ENCODE results near the gene LMAN2.
"Not testable (repeated sequence)": the region's sequence is repeated elsewhere in the genome, so short reads cannot be mapped to it uniquely, and the experiment has no call there.

Gene LMAN2

DNA sequence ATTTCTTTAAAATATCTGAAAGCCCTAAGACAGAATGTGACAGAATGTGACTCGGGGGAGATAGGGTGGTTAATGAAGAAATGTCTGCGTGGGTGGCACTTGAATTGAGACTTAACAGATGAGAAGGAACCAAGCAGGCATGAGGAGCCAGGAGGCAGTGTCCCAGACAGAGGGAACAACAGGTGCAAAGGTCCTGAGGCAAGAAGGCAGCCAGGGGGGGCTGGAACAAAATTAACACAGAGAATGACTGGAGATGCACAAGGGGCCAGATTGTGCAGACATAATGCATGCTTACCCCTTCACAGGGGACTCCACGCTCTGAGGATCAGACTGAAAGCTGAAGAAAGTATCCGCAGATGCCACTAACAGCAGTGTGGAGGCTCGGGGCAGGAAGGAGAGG lies 1.7 kb downstream of the LMAN2 start:
- DNase-seq (ENCODE audit: low read depth in 2 of 2, low spot score in 1 of 2): no peak

DNA sequence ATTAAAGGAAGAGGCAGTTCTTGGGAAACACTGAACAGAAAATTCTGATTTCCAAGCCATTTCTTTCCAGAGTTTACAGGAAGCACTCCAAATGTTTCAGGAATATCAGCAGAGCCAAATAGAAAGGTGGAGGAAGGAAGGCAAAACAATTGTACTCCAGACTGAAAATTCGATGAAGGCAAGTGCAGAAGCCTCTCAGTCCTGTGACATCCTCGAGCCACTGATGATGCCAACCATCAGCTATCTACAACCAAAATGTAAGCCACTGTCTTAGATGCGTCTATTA lies 2.2 kb downstream of the LMAN2 start:
- no peak for DNase-seq (ENCODE audit: low read depth in 2 of 2, low spot score in 1 of 2)

DNA sequence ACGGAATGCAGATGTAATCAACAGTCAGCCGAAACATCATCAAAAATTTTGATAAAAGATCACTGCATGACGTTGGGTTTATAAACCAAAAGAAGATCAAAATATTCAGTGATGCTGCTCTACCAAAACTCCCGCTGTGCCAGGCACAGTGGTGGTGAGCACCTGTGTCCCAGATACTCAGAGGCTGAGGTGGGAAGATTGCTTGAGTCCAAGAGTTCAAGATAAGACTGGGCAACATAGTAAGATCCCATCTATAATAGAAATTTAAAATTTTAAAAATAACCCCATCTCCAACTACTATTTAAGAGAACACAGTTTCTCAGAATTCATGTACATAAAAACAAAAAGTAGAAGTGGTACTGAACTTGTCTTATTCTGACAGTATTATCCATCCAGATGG lies 3.8 kb downstream of the LMAN2 start:
- no peak for DNase-seq (ENCODE audit: low read depth in 2 of 2, low spot score in 1 of 2)

DNA sequence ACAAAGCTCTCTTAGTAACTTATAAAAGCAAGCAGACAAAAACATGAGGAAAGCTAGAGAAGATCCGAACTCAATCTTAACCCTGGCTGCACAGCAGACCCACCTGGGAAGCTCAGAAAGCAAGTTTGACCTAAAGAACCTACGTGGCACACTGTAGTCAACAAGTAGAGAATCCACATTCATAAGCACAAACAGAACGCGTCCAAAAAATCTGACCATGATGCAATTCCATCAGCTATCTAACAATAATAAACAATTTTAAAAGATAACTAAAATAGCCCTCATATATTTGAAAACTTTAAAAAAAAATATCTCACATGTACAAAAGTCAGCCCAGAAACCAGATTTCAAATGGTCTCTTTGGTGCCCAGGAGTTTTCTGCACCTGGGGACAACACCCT lies 4.6 kb downstream of the LMAN2 start:
- DNase-seq (ENCODE audit: low read depth in 2 of 2, low spot score in 1 of 2): no peak

DNA sequence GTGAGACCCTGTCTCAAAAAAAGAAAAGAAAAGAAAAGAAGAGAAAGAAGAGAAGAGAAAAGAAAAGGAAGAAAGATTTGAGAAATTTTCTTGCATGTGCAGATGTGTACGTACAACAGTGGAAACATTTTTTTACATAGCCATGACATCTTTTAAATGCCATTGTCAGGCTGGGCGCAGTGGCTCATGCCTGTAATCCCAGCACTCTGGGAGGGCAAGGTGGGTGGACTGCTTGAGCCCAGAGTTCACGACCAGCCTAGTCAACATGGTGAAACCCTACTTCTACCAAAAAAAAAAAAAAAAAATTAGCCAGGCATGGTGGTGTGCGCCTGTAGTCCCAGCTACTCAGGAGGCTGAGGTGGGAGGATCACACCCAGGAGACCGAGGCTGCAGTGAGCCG lies 6.6 kb downstream of the LMAN2 start:
- no peak for DNase-seq (ENCODE audit: low read depth in 2 of 2, low spot score in 1 of 2)

DNA sequence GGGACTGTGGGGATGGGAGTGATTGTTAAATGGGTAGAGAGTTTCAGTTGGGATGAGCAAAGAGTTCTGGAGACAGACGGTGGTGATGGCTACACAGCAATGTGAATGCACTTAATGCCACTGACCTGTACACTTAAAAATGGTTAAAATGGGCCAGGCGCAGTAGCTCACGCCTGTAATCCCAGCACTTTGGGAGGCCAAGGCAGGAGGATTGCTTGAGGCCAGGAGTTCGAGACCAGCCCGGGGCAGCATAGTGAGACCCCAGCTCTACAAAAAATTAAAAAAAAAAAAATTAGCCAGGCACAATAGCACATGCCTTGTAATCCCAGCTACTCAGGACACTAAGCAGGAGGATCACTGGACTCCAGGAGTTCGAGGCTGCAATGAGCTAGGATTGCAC lies 7.7 kb downstream of the LMAN2 start:
- DNase-seq (ENCODE audit: low read depth in 2 of 2, low spot score in 1 of 2): no peak

DNA sequence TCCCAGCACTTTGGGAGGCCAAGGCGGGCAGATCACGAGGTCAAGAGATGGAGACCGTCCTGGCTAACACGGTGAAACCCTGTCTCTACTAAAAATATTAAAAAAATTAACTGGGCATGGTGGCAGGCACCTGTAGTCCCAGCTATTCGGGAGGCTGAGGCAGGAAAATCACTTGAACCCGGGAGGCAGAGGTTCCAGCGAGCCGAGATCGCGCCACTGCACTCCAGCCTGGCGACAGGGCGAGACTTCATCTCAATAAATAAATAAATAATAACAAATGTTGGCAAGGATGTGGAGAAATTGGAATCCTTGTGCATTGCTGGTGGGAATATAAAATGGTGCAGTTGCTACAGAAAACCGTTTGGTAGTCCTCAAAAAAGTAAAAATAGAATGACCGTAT lies 8.5 kb downstream of the LMAN2 start:
- DNase-seq (ENCODE audit: low read depth in 2 of 2, low spot score in 1 of 2): not testable (repeated sequence)

DNA sequence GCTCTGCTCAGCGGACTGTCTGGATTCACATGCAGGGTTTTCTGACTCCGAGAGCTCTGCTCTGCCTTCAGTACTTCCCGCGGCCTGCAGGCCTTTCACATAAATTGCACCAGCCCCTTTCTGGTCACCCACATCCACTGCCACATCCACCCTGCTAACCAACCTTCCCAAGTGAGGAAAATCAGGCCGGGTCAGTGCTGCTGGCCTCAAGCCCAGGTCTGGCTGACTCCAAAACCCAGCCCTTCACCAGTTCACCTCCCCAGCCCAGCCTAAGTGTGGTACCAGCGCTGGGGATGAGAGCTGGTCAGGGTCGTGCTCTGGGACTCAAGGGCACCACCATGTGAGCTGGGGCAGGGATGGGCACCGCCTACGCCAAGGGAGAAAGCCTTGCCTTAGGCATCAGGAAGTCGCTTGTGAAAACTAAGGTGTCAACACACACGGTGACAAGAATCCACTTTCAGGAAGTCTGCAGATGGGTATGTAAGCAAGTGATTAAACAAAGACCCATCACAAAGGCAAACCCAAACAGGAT lies 12.3 kb downstream of the LMAN2 start:
- DNase-seq (ENCODE audit: low read depth in 2 of 2, low spot score in 1 of 2): no peak

DNA sequence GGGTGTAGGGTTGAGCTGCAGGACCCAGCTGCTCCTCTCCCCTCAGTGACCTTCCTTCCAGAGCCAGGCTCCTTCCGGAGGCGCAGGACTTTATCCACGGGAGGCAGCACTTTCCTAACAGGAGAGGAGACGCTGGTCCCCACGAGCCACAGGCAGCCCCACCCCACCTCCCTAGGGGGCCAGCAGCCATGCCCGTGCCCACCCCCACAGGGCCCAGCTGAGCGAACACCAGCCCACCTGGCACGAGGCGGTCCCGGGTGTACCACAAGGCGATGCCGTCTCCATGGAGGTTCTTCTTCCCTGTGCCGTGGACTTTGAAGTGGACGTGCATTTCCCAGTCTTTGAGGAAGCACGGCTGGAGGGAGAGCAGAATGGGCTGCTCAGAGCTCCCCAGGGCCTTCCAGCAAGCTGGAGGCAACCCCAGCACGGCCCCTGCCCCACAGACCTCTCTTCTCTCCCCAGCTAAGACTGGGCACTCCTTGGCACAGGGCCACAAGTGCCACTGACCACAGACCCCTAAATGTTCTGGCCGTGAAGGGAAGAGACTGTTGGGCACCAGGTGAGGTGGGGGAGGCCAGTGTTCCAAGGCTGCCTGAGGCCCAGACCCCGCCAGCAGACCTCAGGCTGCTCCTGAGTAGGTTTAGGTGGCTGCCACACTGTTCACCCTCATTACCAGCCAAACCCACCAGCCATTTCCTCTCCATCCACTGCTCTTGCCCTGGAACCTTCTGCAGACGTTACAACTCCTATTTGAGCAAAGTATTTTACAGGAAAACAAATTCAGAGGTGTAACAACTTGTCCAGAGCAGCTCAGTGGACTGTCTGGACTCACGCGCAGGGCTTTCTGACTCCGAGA lies 13.0 kb downstream of the LMAN2 start:
- DNase-seq (ENCODE audit: low read depth in 2 of 2, low spot score in 1 of 2): no peak

DNA sequence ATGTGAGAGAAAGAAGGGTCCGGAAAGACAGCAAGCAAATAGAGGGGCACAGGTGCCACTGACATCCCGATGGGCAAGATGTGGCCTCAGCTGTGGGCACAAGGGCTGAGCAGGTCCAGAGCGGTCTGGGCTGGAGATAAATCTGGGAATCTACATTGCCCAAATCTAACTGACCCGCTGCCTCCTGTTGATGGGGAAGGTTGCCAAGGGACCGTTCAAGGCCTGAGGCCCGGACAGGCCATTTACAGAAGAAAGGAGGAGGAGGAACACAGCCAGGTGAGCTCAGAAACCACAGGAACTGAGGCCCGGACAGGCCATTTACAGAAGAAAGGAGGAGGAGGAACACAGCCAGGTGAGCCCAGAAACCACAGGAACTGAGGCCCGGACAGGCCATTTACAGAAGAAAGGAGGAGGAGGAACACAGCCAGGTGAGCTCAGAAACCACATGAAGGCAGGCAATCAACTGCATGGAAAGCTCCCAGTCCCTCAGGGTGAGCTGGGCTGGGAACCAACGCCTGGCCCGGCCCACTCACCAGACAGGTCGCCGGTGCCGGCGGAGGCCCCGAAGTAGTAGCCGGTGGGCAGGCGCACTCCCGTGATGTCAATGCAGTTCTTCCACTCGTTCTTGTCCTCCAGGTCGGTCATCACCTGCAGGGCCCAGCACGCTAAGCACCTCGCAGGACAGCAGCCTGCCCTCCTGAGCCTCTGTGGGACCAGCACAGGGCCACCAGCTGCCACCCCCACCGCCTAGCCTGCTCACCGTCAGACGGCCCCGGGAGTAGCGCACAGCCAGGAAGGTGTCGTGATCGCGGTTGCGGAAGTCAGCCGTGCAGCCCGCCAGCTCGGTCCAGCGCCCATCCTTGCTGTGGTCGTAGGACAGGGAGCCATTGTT lies 14.6 kb downstream of the LMAN2 start:
- no peak for DNase-seq (ENCODE audit: low read depth in 2 of 2, low spot score in 1 of 2)

DNA sequence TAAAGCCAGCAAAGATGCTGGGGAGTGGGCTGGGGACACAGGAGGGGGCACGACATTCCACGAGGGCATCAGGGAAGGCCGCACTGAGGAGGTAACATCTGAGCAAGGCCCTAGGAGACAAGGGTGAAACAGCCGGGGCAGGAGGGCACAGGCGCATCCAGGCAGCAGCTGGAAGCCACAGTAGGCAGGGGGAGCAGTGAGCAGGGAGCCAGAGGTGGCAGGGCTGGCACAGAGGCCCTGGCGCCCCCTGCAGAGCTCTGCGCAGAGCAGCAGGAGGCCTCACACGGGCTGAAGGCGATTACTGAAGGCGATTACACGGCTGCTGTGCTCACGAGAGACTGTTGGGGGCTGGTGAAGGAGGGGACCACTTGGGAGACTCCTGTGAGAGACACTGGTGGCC lies 15.4 kb downstream of the LMAN2 start:
- DNase-seq (ENCODE audit: low read depth in 2 of 2, low spot score in 1 of 2): no peak

DNA sequence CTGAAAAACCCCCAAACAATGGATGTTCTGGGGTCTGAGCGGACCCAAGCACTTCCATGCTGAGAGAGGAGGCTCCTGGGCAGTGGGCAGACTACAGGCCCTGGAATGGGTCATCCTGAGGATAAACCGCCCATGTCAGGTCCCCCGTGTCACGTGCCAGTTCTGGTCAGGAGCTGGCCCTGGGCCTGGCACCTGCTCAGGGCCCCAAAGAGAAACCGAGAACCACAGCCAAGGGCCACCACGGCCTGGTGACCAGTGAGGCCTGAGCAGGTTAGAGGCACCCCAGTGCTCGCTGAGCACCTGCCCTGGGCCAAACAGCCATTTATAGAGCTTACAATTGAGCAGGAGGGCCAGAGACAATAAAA lies 15.8 kb downstream of the LMAN2 start:
- DNase-seq (ENCODE audit: low read depth in 2 of 2, low spot score in 1 of 2): no peak

DNA sequence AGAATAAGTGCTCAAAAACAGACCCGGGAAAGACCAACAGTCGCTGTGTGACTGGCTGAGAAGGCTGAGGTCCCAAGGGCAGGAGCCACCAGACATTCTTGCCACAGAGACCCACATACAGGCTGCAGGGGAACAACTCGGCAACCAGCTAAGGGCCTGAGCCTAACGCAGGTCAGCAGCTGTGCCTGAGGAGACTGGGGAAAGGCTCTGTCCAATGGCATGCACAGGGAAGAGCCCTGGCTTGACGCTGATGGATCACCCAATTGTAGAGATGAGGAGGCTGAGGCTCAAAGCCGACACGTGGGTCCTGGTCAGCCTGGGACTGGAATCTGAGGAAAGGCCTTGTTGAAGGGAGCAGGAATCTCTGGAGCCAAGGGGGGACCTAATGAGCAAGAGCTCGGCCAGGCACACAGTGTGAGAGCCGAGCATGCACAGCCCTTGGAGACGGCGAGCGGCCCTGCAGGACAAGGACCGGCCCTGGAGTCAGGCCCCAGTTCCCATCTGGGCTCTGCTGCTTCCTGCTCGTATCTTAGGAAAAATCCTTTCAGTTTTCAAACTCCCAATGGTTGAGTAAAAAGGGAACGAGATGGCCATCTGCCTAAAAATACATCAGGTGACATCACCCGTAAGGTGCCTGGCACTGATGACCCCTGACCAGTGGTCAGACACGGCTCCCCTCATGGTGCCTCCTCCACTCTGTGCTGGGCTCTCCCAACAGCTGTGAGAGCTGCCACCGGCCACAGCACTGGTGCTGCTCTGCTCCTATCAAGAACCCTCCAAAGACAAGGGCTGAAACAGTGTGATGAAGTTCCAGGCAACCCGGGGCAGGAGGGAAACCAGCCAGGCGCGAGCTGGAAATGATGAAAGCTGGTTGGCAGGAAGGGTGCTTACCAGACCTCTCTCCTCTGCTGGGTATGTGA lies 16.4 kb downstream of the LMAN2 start:
- no peak for DNase-seq (ENCODE audit: low read depth in 2 of 2, low spot score in 1 of 2)

DNA sequence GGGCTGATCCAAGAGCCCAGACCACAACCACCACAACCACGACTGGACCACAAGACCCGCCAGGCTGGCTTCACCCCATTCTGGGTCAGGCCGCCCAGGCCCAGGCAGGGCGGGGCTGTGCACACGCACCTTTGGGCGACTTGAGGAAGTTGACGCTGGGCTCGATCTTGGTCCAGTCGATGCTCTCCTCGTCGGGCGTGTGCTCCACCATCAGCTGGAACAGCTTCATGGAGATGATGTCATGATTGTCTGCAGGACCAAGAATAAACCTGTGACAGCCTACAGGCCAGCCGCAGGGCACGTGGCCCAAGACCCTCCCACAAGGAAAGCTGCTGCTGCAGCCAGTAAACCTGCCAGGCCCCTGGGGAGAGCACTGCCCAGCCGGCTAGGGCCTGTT lies 17.3 kb downstream of the LMAN2 start:
- no peak for DNase-seq (ENCODE audit: low read depth in 2 of 2, low spot score in 1 of 2)

DNA sequence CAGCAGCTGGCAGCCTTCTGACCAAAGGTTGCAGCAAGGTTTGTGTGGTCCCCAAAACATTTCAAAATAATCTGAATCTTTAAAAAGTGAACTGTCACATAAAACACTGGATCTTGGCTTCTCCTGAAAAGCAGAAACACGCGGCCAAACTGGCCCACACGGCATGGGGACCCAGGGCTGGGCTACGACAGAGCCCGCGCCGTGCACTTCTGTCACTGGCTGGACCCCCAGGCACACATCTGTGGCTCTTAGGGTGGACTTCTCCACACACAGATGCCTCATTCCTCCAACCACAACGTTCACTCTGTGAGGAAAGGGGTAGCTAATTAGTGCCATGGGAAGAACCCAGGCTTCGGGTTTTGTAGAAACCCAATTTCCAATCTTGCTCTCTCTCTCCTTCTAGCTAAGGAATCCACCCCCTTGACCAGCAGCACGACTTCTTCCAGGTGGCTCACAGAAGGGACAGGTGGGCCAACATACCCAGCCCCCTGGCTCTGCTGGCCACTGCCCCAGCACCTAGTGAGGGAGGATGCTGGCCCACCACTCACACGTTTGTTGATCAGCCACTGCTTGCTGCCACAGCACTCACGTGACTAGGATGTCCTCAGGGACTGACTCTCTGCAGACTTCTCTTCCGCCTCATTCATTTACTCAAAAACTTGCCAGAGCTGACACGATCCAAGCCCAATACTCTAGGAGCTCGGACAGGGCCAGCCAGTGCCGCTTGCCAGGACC lies 17.9 kb downstream of the LMAN2 start:
- DNase-seq (ENCODE audit: low read depth in 2 of 2, low spot score in 1 of 2): no peak

DNA sequence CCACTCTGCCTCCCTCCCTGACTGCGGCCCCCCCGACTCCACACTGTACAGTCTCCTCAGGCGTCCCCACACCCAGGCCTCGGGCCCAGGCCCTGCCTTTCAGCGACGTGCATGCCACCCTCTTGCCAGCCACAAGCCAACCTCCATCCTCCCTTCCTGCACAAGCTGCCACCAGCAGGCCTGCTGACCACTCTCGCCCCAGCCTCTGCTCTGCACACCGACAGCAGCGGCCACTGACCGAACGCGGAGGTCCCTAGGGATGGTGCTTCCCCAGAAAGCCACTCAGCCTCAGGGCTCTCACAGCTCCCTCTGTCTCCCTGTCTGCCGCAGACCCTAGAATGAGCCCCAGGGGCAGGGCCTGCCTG lies 18.6 kb downstream of the LMAN2 start:
- no peak for DNase-seq (ENCODE audit: low read depth in 2 of 2, low spot score in 1 of 2)

DNA sequence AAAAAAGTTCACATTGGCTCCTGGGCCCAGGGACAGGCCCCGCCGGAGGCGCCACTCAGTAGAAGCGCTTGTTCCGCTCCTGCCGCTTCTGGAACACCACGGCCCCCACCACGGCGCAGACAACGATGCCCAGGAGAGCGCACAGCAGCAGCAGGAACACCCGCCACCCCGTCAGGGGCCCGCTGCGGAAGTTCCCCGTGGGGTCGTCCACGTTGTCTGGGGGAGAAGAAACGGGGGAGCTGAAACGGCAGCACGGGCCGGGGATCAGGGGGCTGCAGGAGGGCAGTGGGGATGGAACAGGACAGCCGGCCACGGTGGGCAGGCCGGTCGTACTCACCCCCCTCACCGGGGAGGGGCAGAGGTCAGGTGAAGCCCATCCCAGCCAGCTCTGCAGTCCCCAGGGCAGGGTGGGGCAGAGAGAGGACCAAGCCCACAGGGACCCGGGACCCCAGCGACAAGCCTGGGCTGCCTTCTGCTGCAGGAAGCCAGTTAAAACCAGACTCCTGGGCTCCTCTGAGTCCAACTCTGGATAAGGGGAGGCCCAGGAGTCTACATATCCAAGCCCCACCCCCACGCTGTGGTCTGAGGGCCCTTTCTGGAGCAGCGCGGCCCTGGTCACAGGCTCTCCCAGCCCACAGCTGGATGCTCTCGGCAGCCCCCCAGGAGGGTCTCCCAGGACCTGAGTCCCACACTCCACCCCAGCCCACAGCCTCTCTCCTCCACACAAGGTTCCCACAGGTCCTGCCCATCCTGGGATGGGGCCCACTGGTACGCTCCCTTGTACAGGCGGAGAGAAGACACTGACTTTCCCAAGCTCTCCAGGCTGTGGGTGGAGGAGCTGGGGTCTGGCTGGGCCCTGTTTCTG lies 19.2 kb downstream of the LMAN2 start:
- no peak for DNase-seq (ENCODE audit: low read depth in 2 of 2, low spot score in 1 of 2)

DNA sequence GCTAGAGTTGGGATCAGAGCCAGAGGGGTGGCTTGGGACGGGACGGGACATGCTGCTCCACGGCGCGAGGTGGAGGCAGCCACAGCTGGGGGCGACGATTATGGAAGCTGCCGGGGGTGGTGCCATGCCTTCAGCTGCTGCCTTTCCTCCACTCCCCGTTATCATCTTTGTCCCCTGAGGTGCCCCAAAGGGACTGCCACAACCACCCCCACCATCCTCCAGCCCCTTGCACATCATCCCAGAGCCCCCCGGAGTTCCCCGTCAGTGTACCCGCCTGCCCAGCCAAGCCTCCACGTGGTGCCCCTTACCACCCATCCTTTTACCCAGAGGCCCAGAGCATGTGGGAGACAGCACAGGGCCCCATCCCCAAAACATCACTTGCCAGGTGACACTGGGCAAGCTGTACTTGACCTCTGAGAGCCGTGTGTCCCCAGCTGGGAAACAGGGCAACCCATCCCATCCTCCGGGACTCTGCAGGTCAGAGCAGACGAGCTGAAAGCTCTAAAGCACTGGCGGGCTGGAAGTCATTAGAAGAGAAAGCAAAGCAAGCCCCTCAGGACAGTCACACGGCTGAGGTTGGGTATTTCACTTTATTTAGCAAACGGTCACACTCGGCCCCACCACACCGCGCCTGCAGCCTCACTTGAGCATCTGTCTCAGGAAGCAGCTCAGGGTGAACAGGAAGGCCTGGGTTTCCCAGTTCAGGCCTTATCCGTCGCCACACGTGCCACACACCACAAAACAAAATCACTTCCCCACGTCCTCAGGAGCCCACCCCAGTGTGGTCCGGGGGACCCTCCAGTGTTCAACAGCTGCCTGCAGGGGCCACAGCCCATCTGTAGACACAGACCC lies 20.3 kb downstream of the LMAN2 start:
- DNase-seq (ENCODE audit: low read depth in 2 of 2, low spot score in 1 of 2): no peak

DNA sequence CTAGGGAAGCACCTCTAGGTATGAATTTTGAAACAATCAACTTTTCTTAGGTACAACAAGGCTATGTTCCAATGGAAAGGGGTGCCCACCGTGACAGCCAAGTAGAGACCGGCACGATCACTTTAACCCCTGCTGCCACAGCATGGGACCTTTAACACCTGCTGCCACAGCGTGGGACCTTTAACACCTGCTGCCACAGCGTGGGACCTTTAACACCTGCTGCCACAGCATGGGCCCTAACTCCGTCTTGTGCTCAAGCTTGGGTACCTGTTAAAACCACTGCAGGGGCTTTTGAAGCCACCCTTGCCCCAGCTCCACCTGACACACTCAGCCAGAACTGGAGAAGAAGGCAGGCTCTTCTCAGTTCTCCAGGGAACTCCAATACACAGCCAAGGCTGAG lies 21.6 kb downstream of the LMAN2 start:
- no peak for DNase-seq (ENCODE audit: low read depth in 2 of 2, low spot score in 1 of 2)
